Fibroblast of mammary gland (primary cell): ENCODE data around the gene FKBP11.

ENCODE experiments used
- DNase-seq: peaks from one replicate; pipeline ENCODE4 v3.0.0-alpha.2; 2010; ENCODE audit warnings: low read depth
- H3K4me3 ChIP-seq: 2 replicates; pipeline ENCODE4 v1.5.1; 2011; ENCODE audit warnings: low read depth, mild to moderate bottlenecking, low read length, moderate library complexity; ENCODE audit not compliant: control insufficient read depth
- CTCF ChIP-seq: conservative IDR thresholded peaks from 2 replicates; pipeline ENCODE4 v1.5.1; 2011; ENCODE audit warnings: low read depth, low read length, inconsistent platforms; ENCODE audit not compliant: control insufficient read depth, insufficient read depth

FKBP11 gene

GRCh38 chr12:48954841-48955501, 29.7 kb upstream of the FKBP11 start:
- DNase-seq: no peak
- no peak for TF ChIP-seq CTCF

DNA sequence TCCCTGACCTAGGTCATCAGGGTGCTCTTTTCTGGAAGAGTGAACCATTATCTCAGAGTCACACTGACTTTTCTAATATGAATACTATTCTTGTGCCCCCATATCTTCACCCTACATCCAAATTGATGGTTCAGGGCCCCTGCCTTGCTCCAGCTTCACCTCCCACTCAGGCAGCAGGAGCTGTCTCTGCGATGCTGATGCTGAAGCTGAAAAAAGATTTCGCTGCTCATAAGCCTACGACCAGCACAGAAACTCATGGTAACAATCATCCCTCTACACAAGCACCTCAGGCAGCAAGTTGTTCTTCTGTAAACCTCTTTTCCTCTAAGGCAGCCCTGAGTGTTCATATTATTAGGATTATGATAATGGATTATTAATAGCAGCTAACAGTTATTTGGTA, 28.8 kb upstream of the FKBP11 start:
- H3K4me3 ChIP-seq: no peak overlapping the region
- no peak for TF ChIP-seq CTCF
- DNase-seq: no peak

More at GRCh38 chr12:48954841-48955501, 29.7 kb upstream of the FKBP11 start:
- no peak overlapping the region for H3K4me3 ChIP-seq

DNA sequence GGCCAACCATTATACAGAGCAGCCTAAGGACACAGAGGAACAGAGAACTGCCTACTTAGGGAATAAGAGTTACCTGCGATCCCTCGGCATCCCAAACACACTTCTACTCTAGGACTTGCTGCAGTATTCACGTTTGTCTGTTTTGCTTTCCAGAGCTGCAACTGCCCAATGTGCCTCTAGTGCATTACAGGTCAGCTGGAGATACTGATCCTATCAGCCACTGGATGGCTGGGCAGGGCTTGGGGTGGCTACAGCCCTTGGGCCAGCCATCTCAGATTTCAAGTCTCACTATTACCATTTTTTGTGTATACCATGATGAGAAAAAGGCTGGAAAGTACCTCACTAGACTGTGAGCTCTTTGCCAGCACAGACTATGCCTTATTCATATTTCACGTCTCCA, 27.4 kb upstream of the FKBP11 start:
- no peak for DNase-seq
- no peak overlapping the region for H3K4me3 ChIP-seq
- TF ChIP-seq CTCF: no peak

- H3K4me3 ChIP-seq: no peak overlapping the region
- TF ChIP-seq CTCF: no peak
- DNase-seq: no peak
Observed at GRCh38 chr12:48947727-48948126, 22.4 kb upstream of the FKBP11 start.

DNA sequence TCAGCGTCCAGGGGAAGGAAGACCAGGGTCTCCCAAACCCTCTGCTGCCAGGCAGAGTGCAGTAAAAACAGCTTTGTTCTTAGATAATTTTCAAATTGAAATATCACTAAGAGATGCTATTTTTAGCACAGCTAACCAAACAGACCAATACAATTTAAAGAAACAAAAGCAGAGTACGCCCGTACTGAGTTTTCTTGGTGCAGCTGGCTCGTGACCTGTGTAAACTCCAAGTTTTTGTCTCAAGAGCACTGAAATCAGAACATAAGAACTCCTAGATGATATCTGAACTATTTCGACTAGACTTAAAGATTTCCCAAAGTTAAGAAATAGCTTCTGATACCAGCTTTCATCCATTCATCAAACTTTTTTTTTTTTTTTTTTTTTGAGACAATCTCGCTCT, 21.7 kb upstream of the FKBP11 start:
- H3K4me3 ChIP-seq: no peak overlapping the region
- no peak for DNase-seq
- no peak for TF ChIP-seq CTCF

GRCh38 chr12:48946205-48946604, 20.9 kb upstream of the FKBP11 start:
- TF ChIP-seq CTCF: no peak
- no peak overlapping the region for H3K4me3 ChIP-seq
- DNase-seq: no peak

DNA sequence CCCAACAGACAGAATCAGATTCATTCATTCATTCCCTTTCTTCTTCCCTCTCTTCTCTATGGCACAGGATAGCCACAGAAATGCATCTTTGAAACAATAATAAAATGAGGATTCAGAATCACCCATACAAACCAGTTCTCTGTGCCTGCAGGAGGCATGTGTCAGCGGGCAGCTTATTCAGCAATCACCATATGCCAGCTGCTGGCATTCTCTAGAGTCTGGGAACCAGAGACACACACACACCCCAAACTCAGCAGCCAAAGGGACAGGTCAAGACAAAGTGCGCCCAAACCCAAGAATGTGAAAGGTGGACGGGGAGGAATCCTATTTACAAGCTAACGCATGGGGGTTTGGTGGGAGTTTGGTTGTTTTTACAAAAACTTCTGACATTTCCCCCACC, 17.9 kb upstream of the FKBP11 start:
- no peak overlapping the region for H3K4me3 ChIP-seq
- TF ChIP-seq CTCF: no peak
- no peak for DNase-seq
